ENCODE results near the gene RPUSD3. TPM values are rescaled to one million over a fixed set of nuclear protein-coding genes. Genes with fewer than 3 reads are reported as not detected.
A peak's percentile ranks its signal among the peaks of the same experiment; 100 is the strongest.

Gene RPUSD3
- total and polyA plus RNA-seq, 9 of the 15 experiments (the other 6 are each of a cell fraction or from before 2014, with no cell fraction given) = 13.8 to 99.0 (median 59.3) TPM

- TF ChIP-seq NCOA2 (IDR thresholded peaks at IDR 0.05; ENCODE audit: partially characterized antibody in 2 of 2) = no peak
- TF ChIP-seq MCM7 (IDR thresholded peaks at IDR 0.05) = no peak
- peak; percentile 73 for TF ChIP-seq ZNF592 (IDR thresholded peaks at IDR 0.05)
- no peak for TF ChIP-seq ZNF408 (CRISPR knock-in tag; IDR thresholded peaks at IDR 0.05; ENCODE audit: low read depth)
- TF ChIP-seq GABPB2 (CRISPR knock-in tag; conservative IDR thresholded peaks at IDR 0.05) = no peak
- no peak for TF ChIP-seq ZC3H11A (IDR thresholded peaks at IDR 0.05; ENCODE audit: low read depth, low read length)
- 0 out of 2 replicates have a peak, but pooled peaks have one; percentile 75 for TF ChIP-seq RBM14 (IDR thresholded peaks at IDR 0.05; ENCODE audit: borderline replicate concordance, insufficient read depth, low read depth, low read length)
- peak; percentile 26; the same call in 1 of the 2 replicates for TF ChIP-seq CBFA2T3 (IDR thresholded peaks at IDR 0.05)
- no peak for TF ChIP-seq TCF15 (CRISPR knock-in tag; IDR thresholded peaks at IDR 0.05)
- no peak for TF ChIP-seq CBX8 (IDR thresholded peaks at IDR 0.05; ENCODE audit: borderline replicate concordance, extremely low read depth, low read depth, low read length, poor library complexity, severe bottlenecking)
- no peak for TF ChIP-seq USF2 (CRISPR knock-in tag; IDR thresholded peaks at IDR 0.05)
- no peak for TF ChIP-seq RFX7 (CRISPR knock-in tag; IDR thresholded peaks at IDR 0.05)
- no peak for TF ChIP-seq ZNF707 (CRISPR knock-in tag; conservative IDR thresholded peaks at IDR 0.05)
- TF ChIP-seq ZNF584 (CRISPR knock-in tag; IDR thresholded peaks at IDR 0.05; ENCODE audit: low read depth) = no peak
- TF ChIP-seq MYNN (IDR thresholded peaks at IDR 0.05) = no peak
- no peak for TF ChIP-seq MYNN (CRISPR knock-in tag; IDR thresholded peaks at IDR 0.05)
- peak; percentile 65; the same call in 1 of the 2 replicates for TF ChIP-seq E2F1 (CRISPR knock-in tag; IDR thresholded peaks at IDR 0.05)
- no peak for TF ChIP-seq PCBP2 (IDR thresholded peaks at IDR 0.05; ENCODE audit: low read depth, low read length, poor library complexity, severe bottlenecking)
- peak; percentile 41; the same call in 1 of the 2 replicates for TF ChIP-seq KLF1 (tag; IDR thresholded peaks at IDR 0.05)
- TF ChIP-seq KHSRP (IDR thresholded peaks at IDR 0.05) = no peak
- TF ChIP-seq MBD2 (IDR thresholded peaks at IDR 0.05; ENCODE audit: borderline replicate concordance, low read depth) = peak; percentile 41; the same call in 1 of the 2 replicates
- TF ChIP-seq BRF1 (IDR thresholded peaks at IDR 0.05; ENCODE audit: borderline replicate concordance, extremely low read depth, insufficient read length) = no peak
These were observed 18.7 kb upstream of the RPUSD3 start (continued) for GRCh38 chr3:9862391-9863057.

Measured in K562 (cell line).